Esophagus squamous epithelium (tissue), 4 donors: ENCODE data around the gene GCNT2.
"Not testable (repeated sequence)": the region's sequence is repeated elsewhere in the genome, so short reads cannot be mapped to it uniquely, and the experiment has no call there.

Source experiments
- CTCF ChIP-seq, 6 experiments: fragments of 450-650 bp in 4 of 6; fragments of 200-600 bp in 2 of 6; sonication (generic) in 2 of 6; IDR thresholded peaks; one replicate each; pipeline ENCODE4 v1.5.1; 2016 to 2019; ENCODE audit warnings: antibody characterized with exemption in 6 of 6, mild to moderate bottlenecking in 4 of 6, moderate library complexity in 4 of 6
- POLR2A ChIP-seq, 4 donors: fragments of 450-650 bp; IDR thresholded peaks; one replicate each; pipeline ENCODE4 v1.6.1; 2017; ENCODE audit warnings: antibody characterized with exemption in 4 of 4, mild to moderate bottlenecking in 4 of 4, moderate library complexity in 3 of 4

- TF ChIP-seq CTCF, POLR2A (IDR thresholded peaks at IDR 0.05): not testable (repeated sequence)
Measured at GRCh38 chr6:10660431-10661191, 139.5 kb downstream of the GCNT2 start.
